Measurements from ENCODE around the gene SLC10A3. TPM values are rescaled to one million over a fixed set of nuclear protein-coding genes. Genes with fewer than 3 reads are reported as not detected.

The SLC10A3 gene
- total and polyA plus RNA-seq, 3 donors from 2014 or later, result 22.4 to 26.5 (median 25.0) TPM

DNA sequence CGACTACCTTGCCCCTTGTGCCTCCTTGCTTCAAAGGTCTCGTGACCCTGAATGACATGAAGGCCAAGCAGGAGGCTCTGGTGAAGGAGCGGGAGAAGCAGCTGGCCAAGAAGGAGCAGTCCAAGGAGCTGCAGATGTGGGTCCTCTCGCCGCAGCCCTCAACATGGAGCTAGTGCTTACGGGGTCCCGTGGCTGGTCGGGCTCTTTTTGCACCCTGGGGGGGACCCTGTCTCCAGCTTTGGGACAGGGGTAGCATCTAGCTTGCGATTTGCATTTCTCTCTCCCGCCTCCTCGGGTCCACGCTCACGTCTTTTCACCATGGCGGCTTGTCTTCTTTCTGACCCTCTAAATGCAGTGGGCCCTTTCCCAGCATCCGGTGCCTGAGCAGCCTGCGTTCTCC, 44.7 kb downstream of the SLC10A3 start:
- 88 to 95% methylated on average over 7 to 10 of the region's 16 CpGs for WGBS, 2 donors
- no peak overlapping the region for H3K27ac ChIP-seq
- intact Hi-C loops (cut with DNase I; ENCODE audit: low total_unique reads), result no loop called here
- no peak for TF ChIP-seq POLR2A (IDR thresholded peaks at IDR 0.05)
- TF ChIP-seq, protein P1, sequence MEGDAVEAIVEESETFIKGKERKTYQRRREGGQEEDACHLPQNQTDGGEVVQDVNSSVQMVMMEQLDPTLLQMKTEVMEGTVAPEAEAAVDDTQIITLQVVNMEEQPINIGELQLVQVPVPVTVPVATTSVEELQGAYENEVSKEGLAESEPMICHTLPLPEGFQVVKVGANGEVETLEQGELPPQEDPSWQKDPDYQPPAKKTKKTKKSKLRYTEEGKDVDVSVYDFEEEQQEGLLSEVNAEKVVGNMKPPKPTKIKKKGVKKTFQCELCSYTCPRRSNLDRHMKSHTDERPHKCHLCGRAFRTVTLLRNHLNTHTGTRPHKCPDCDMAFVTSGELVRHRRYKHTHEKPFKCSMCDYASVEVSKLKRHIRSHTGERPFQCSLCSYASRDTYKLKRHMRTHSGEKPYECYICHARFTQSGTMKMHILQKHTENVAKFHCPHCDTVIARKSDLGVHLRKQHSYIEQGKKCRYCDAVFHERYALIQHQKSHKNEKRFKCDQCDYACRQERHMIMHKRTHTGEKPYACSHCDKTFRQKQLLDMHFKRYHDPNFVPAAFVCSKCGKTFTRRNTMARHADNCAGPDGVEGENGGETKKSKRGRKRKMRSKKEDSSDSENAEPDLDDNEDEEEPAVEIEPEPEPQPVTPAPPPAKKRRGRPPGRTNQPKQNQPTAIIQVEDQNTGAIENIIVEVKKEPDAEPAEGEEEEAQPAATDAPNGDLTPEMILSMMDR (IDR thresholded peaks at IDR 0.05), result no peak
- H3K36me3 ChIP-seq (ENCODE audit: low read depth, missing control alignments), result no peaks in the 10 kb centered on the region
- H3K9me3 ChIP-seq, result no peaks in the 10 kb centered on the region
- H3K4me3 ChIP-seq, result no peak overlapping the region
- peaks cover 5% of the 10 kb centered on the region for H3K4me1 ChIP-seq
- no peaks in the 10 kb centered on the region for H3K27me3 ChIP-seq
- no peak for DNase-seq

DNA sequence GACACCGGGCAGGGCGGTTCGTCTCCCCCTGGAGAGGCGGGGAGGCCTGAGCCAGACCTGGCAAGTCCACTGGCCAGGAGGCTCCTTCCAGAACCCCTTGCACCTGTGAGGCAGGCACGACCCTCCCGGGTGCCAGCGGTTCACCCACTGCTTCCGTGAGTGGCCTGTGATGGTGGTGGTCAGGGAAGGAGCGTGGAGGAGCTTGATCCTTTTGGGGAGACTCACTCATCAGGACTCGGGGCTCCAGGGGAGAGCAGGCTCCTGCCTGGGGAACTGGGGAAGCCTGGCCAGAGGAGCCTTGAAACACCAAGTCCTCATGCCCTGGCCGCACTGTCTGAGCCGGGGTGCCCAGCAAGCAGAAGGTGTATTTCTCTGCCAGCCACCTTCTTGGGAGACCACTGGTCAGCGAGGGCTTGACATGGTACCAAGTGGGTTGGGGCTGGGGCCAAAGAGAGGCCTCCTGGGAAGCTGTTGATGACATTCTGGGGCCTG, 45.6 kb downstream of the SLC10A3 start:
- DNase-seq, result no peak
- Histone ChIP-seq H3K36me3 (ENCODE audit: low read depth, missing control alignments) (no peaks in the 10 kb centered on the region), H3K27me3 (no peaks in the 10 kb centered on the region), H3K4me3 (peak overlapping the region; percentile 57 to 58), H3K4me1 (peaks cover 5% of the 10 kb centered on the region), H3K9me3 (no peaks in the 10 kb centered on the region), H3K27ac (peak overlapping the region; percentile 76 to 83)
- intact Hi-C loops (cut with DNase I; ENCODE audit: low total_unique reads), result no loop called here
- TF ChIP-seq, protein P1 (IDR thresholded peaks at IDR 0.05), result no peak
- no peak for TF ChIP-seq POLR2A (IDR thresholded peaks at IDR 0.05)
- 74% methylated on average over 9 of the region's 13 CpGs; no CpG with 5 or more reads in 1 of the 2 donors for WGBS, 2 donors

DNA sequence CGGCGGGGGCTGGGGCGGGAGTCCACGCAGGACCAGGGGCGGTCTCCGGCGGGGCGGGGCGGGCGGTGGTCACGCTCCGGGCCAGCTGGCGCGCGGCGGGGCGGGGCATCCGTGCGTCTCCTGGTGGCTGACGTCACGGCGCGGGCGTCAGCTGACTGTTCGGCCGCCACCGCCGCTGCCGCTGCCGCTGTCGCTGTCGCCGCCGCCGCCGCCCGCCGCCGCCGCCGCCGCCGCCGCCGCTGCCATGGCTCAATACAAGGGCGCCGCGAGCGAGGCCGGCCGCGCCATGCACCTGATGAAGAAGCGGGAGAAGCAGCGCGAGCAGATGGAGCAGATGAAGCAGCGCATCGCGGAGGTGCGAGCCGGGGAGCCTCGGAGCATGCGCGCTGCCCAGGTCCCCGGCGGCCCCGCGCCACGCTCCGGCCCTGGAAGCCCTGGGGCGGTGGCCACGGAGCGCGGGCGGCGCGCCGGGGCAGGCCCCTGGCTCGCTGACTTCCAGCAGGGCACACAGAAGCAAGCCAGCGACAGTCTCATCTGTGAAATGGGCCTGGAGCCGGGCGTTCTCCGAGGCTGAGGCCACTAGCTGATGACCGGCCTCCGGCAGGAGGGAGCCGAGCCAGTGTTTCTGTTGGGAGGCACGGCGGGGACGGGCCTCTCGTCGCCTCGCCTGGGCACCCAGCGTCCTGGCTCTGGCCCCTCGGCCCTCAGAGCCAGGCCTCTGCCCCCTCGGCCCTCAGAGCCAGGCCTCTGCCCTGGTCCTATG, 46.3 kb downstream of the SLC10A3 start, which contains the start of gene FAM50A:
Gene FAM50A (plus strand): TSS at position 150 of the 763 bp plus-strand sequence. CDS start 95 bp downstream, at position 245.
- H3K36me3 ChIP-seq (ENCODE audit: low read depth, missing control alignments), result no peaks in the 10 kb centered on the region

DNA sequence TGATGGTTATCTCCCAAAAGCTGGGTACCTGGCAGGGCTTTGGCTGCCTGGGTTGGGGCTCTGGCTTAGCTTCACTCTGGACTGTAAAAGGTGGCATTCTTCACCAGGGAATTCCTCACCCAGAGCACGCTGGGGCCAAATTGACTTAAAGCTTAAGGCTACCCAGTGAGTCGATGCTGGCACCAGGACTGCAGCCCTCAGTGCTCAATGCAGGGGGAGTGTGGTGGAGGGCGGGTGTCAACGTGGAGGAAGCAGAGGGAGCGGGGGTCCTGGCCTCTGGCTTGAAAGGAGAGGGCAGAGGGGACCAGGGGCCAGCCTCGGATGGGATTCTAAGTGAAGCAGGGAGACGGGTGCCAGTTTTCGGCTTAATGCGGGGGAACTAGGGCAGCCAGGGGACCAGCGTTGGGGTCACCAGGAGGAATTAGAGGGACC, 46.9 kb downstream of the SLC10A3 start:
- no peaks in the 10 kb centered on the region for H3K27me3 ChIP-seq
- no peak for TF ChIP-seq POLR2A (IDR thresholded peaks at IDR 0.05)
- TF ChIP-seq, protein P1 (IDR thresholded peaks at IDR 0.05), result no peak
- intact Hi-C loops (cut with DNase I; ENCODE audit: low total_unique reads), result no loop called here
- no peak overlapping the region for H3K4me3 ChIP-seq
- WGBS, 2 donors, result 5 to 10% methylated on average over 8 to 9 of the region's 10 CpGs
- no peaks in the 10 kb centered on the region for H3K9me3 ChIP-seq
- no peaks in the 10 kb centered on the region for H3K36me3 ChIP-seq (ENCODE audit: low read depth, missing control alignments)
- peak overlapping the region; percentile 72 to 83 for H3K27ac ChIP-seq
- DNase-seq, result no peak
- H3K4me1 ChIP-seq, result peaks cover 5% of the 10 kb centered on the region

More for the DNA sequence above, 46.3 kb downstream of the SLC10A3 start, which contains the start of gene FAM50A:
- H3K4me1 ChIP-seq, result peaks cover 5% of the 10 kb centered on the region
- TF ChIP-seq POLR2A (IDR thresholded peaks at IDR 0.05), result no peak
- TF ChIP-seq, protein P1 (IDR thresholded peaks at IDR 0.05), result no peak
- no peaks in the 10 kb centered on the region for H3K27me3 ChIP-seq
- WGBS, 2 donors, result no CpG with 5 or more reads among the region's 94 CpGs
- H3K9me3 ChIP-seq, result no peaks in the 10 kb centered on the region
- DNase-seq, result peak; percentile 82
- intact Hi-C loops (cut with DNase I; ENCODE audit: low total_unique reads), result no loop called here
- peak within 1 kb of the TSS; percentile 57 to 58 for H3K4me3 ChIP-seq
- H3K27ac ChIP-seq, result peak within 1 kb of the TSS; percentile 76 to 83

All from testis (tissue), 3 donors.